ENCODE measurements around the gene MYOC.
"Not testable (repeated sequence)": the region's sequence is repeated elsewhere in the genome, so short reads cannot be mapped to it uniquely, and the experiment has no call there.

MYOC gene

DNA sequence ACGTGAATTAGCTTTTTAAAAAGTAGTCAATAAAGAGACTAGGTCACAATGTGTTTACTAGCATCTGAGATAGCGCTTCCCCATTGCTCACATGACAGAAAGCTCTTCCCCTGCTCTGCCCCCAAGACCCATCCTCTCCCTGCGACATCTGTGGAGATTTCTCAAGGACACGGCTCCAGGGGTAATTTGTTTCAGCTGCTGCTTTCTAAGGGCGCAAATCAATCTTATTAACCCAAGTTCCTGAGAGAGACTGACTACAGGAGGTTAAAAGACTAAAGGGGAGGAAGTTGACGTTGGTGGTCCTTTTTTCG is 30.4 kb downstream of the MYOC start, which contains the start of gene MYOCOS:
TSS of gene MYOCOS (plus strand) at position 92 of the 311 bp plus-strand sequence. CDS start 1,641 bp downstream, outside the sequence.
- H3K27ac ChIP-seq: no peak within 1 kb of the TSS
- DNase-seq (ENCODE audit: low spot score): no peak
- TF ChIP-seq, protein P1, sequence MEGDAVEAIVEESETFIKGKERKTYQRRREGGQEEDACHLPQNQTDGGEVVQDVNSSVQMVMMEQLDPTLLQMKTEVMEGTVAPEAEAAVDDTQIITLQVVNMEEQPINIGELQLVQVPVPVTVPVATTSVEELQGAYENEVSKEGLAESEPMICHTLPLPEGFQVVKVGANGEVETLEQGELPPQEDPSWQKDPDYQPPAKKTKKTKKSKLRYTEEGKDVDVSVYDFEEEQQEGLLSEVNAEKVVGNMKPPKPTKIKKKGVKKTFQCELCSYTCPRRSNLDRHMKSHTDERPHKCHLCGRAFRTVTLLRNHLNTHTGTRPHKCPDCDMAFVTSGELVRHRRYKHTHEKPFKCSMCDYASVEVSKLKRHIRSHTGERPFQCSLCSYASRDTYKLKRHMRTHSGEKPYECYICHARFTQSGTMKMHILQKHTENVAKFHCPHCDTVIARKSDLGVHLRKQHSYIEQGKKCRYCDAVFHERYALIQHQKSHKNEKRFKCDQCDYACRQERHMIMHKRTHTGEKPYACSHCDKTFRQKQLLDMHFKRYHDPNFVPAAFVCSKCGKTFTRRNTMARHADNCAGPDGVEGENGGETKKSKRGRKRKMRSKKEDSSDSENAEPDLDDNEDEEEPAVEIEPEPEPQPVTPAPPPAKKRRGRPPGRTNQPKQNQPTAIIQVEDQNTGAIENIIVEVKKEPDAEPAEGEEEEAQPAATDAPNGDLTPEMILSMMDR (IDR thresholded peaks at IDR 0.05): no peak
- no peak within 1 kb of the TSS for H3K4me3 ChIP-seq

DNA sequence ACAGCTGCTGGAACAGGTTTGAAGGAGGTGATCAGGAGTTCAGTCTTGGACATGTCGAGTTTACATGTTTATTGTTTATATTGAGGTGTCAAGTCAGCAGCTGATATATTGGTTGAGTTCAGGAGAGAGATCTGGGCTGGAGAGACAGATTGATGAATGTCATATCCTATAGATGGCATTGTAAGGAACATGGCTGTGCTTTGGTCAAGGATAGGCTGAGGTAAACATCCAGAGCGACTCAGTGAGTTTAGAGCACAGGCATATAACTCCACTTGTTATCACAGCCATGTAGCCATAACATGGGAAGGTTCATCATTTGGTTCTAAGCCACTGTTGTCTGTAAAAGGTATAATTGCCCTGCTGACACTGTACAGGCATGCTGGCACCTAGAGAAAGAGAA is 35.9 kb downstream of the MYOC start:
- TF ChIP-seq, protein P1 (IDR thresholded peaks at IDR 0.05): no peak
- no peak for DNase-seq (ENCODE audit: low spot score)
- Histone ChIP-seq H3K27ac (no peak overlapping the region), H3K4me3 (no peak overlapping the region)

DNA sequence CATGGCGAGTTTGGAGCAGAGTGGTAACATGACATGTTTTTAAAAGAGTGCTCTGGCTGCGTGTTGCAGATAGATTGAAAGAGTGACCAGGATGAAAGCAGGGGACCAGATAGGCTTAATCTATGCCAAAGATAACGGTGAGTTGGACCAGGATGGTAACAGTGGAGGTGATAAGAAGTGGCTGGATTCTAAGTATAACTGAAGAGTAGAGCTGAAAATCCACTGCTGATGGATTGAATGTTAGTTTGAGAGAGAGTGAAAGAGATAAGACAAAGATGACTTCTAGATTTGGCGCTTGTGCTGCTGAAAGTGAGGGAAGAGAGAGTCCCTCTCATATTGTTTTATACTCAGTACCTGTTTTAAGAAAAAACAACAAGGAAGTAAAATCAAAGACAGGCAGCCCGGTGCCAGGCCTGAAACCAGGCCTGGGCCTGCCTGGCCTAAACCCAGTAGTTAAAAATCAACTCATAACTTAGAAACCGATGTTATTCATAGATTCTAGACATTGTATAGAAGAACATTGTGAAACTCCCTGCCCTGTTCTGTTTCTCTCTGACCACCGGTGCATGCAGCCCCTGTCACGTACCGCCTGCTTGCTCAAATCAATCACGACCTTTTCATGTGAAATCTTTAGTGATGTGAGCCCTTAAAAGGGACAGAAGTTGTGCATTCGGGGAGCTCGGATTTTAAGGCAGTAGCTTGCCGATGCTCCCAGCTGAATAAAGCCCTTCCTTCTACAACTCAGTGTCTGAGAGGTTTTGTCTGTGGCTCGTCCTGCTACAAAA is 37.2 kb downstream of the MYOC start:
- H3K27ac ChIP-seq; DNase-seq (ENCODE audit: low spot score); H3K4me3 ChIP-seq: not testable (repeated sequence)

DNA sequence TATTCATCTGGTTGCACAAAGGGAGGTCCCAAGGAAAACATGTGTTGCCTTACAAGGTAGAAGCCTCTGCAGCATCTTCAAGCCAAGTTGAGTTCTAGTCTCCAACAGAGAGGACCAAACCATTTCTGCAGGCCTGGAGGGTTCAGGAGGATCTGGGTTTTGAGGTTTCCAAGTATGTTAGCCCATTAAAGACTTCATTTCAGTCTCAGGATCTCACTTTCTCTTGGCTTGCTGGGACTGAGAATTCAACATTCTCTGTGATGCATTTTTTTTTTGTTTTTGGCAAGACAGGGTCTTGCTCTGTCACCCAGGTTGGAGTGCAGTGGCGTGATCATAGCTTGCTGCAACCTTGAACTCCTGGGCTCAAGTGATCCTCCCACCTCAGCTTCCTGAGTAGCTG is 39.2 kb downstream of the MYOC start:
- Histone ChIP-seq H3K27ac (no peak overlapping the region), H3K4me3 (no peak overlapping the region)
- TF ChIP-seq, protein P1 (IDR thresholded peaks at IDR 0.05): no peak
- no peak for DNase-seq (ENCODE audit: low spot score)

DNA sequence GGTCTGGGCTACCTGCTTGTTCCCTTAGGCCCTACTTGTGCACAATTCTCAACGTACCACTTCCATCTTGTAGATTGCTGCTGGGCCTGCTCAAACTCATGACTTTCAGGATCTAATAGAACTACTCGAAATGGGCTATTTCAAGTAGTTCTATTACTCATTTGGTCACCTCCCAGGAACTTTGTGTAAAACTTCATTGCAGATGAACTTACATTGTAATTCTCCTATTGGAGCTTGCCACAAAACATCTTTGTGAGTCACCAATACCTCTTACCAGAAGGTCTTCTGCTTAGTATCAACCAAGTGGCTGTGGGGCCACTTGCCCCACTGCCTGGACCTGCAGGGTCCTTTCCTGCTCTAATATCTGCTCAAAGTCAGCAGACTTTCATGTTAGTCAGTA is 41.2 kb downstream of the MYOC start:
- TF ChIP-seq, protein P1 (IDR thresholded peaks at IDR 0.05): no peak
- no peak for DNase-seq (ENCODE audit: low spot score)
- Histone ChIP-seq H3K27ac (no peak overlapping the region), H3K4me3 (no peak overlapping the region)

DNA sequence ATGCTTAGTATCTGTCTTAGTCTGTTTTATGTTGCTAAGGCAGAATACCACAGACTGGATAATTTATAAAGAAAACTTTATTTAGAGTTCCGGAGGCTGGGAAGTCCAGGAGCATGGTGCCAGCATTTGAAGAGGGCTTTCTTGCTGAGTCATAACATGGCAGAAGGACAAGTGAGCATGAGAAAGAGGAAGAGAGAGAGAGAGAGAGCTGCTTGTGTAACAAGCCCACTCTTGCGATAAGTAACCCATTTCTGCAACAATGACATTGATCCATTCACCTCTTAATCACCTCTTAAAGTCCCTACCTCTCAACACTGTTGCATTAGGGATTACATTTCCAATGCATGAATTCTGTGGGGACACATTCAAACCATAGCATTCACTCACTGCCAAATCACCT is 42.1 kb downstream of the MYOC start:
- H3K4me3 ChIP-seq: no peak overlapping the region
- TF ChIP-seq, protein P1 (IDR thresholded peaks at IDR 0.05): no peak
- no peak for DNase-seq (ENCODE audit: low spot score)
- no peak overlapping the region for H3K27ac ChIP-seq

DNA sequence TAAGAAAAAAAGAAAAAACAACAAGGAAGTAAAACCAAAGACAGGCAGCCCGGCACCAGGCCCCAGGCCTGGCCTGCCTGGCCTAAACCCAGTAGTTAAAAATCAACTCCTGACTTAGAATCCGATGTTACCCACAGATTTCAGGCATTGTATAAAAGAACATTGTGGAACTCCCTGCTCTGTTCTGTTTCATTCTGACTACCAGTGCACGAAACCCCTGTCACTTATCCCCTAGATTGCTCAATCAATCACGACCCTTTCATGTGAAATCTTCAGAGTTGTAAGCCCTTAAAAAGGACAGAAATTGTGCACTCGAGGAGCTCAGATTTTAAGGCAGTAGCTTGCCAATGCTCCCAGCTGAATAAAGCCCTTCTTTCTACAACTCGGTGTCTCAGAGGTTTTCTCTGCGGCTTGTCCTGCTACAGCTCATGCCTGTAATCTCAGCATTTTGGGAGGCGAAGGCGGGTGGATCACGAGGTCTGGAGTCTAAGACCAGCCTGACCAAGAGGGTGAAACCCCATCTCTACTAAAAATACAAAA is 46.0 kb downstream of the MYOC start:
- H3K27ac ChIP-seq: no peak overlapping the region
- no peak for DNase-seq (ENCODE audit: low spot score)
- H3K4me3 ChIP-seq: no peak overlapping the region
- TF ChIP-seq, protein P1 (IDR thresholded peaks at IDR 0.05): no peak

DNA sequence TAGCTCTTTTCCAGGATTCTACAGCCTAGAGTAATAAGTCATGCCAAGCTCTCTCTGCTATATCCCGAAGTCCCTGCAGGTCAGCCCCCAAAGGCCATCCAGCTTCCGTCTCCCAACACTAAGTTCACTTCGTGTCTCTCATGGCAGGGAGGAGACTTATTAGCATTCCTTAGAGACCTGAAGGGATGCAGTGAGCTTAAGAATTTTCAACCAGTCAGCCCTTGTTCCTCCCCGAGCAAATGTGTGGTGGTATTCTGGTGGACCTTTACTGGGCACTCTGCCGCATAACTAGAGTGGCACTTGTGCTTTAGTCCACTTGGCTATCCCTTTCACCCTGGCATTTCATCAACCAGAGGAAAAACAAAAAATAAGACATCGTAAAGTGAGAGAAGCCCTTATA is 49.4 kb downstream of the MYOC start:
- not testable (repeated sequence) for H3K27ac ChIP-seq; H3K4me3 ChIP-seq; DNase-seq (ENCODE audit: low spot score)
